ENCODE results near the gene SCTR.

The SCTR gene

GRCh38 chr2:119546447-119546767 lies 22.1 kb upstream of the SCTR start:
- Histone ChIP-seq H3K27ac (replicated peaks) (no peak overlapping the region), H3K4me3 (replicated peaks; ENCODE audit: insufficient read depth, low read length) (no peak overlapping the region), H3K27me3 (ENCODE audit: insufficient read depth, poor library complexity, severe bottlenecking) (peaks cover 22% of the 10 kb centered on the region)
- TF ChIP-seq CTCF (IDR thresholded peaks at IDR 0.05; ENCODE audit: insufficient read depth, low read length) (no peak), POLR2AphosphoS5 (IDR thresholded peaks at IDR 0.05; ENCODE audit: low read depth) (no peak), REST (IDR thresholded peaks at IDR 0.05; ENCODE audit: insufficient replicate concordance, low read depth) (no peak), GABPA (IDR thresholded peaks at IDR 0.05; ENCODE audit: low read depth) (no peak), SPI1 (IDR thresholded peaks at IDR 0.05; ENCODE audit: borderline replicate concordance, low read depth) (no peak)
- DNase-seq (ENCODE audit: low read depth in 1 of 2, low spot score in 1 of 2), result no peak

GRCh38 chr2:119545754-119546446 lies 21.6 kb upstream of the SCTR start:
- DNase-seq (ENCODE audit: low read depth in 1 of 2, low spot score in 1 of 2), result no peak
- H3K27me3 ChIP-seq (ENCODE audit: insufficient read depth, poor library complexity, severe bottlenecking), result peaks cover 22% of the 10 kb centered on the region

More at GRCh38 chr2:119545754-119546446, 21.6 kb upstream of the SCTR start:
- TF ChIP-seq SPI1 (IDR thresholded peaks at IDR 0.05; ENCODE audit: borderline replicate concordance, low read depth), result no peak
- TF ChIP-seq GABPA (IDR thresholded peaks at IDR 0.05; ENCODE audit: low read depth), result no peak
- no peak for TF ChIP-seq POLR2AphosphoS5 (IDR thresholded peaks at IDR 0.05; ENCODE audit: low read depth)
- no peak for TF ChIP-seq CTCF (IDR thresholded peaks at IDR 0.05; ENCODE audit: insufficient read depth, low read length)
- no peak for TF ChIP-seq REST (IDR thresholded peaks at IDR 0.05; ENCODE audit: insufficient replicate concordance, low read depth)
- Histone ChIP-seq H3K27ac (replicated peaks) (no peak overlapping the region), H3K4me3 (replicated peaks; ENCODE audit: insufficient read depth, low read length) (no peak overlapping the region)
